H9 (cell line): ENCODE measurements around the gene SPCS2. TPM values are rescaled to one million over a fixed set of nuclear protein-coding genes. Genes with fewer than 3 reads are reported as not detected.

Source experiments
- DNase-seq: peaks from one replicate; pipeline ENCODE4 v3.0.0-alpha.2; 2017
- H2AFZ ChIP-seq: one replicate; pipeline ENCODE4 v1.6.1; 2013; ENCODE audit warnings: mild to moderate bottlenecking, low read length, control low read depth, moderate library complexity
- H2AK5ac ChIP-seq: 2 replicates; pipeline ENCODE4 v1.6.1; 2013; ENCODE audit warnings: low read length, control low read depth, mixed read lengths; ENCODE audit not compliant: insufficient read length
- H2BK120ac ChIP-seq: one replicate; pipeline ENCODE4 v1.6.1; 2013; ENCODE audit warnings: low read depth, mild to moderate bottlenecking, low read length, control low read depth, inconsistent platforms; ENCODE audit not compliant: poor library complexity, severe bottlenecking
- H2BK12ac ChIP-seq: 2 replicates; pipeline ENCODE4 v1.6.1; 2013; ENCODE audit warnings: low read length, control low read depth, mixed read lengths, low read depth; ENCODE audit not compliant: insufficient read length
- H2BK15ac ChIP-seq: 2 replicates; pipeline ENCODE4 v1.6.1; 2013; ENCODE audit warnings: low read depth, low read length, control low read depth
- H2BK20ac ChIP-seq: one replicate; pipeline ENCODE4 v1.6.1; 2013; ENCODE audit warnings: low read depth, mild to moderate bottlenecking, low read length, control low read depth, inconsistent platforms; ENCODE audit not compliant: poor library complexity, severe bottlenecking
- H2BK5ac ChIP-seq: 2 replicates; pipeline ENCODE4 v1.6.1; 2013; ENCODE audit warnings: low read length, control low read depth, mixed read lengths; ENCODE audit not compliant: insufficient read length
- H3K14ac ChIP-seq: 2 replicates; pipeline ENCODE4 v1.6.1; 2013; ENCODE audit warnings: low read length, control low read depth; ENCODE audit not compliant: insufficient read depth
- H3K18ac ChIP-seq: 2 replicates; pipeline ENCODE4 v1.6.1; 2013; ENCODE audit warnings: low read depth, mild to moderate bottlenecking, mixed read lengths, low read length, control low read depth; ENCODE audit not compliant: insufficient read length
- H3K23ac ChIP-seq: 2 replicates; pipeline ENCODE4 v1.6.1; 2013; ENCODE audit warnings: low read length, control low read depth, mixed read lengths, low read depth; ENCODE audit not compliant: insufficient read length
- H3K23me2 ChIP-seq: 2 replicates; pipeline ENCODE4 v1.6.1; 2013; ENCODE audit warnings: low read depth, mild to moderate bottlenecking, mixed read lengths, low read length, control low read depth; ENCODE audit not compliant: insufficient read length, poor library complexity, severe bottlenecking
- H3K27ac ChIP-seq: 2 replicates; pipeline ENCODE4 v1.5.1; 2013; ENCODE audit warnings: low read length, control low read depth, mixed read lengths, low read depth; ENCODE audit not compliant: insufficient read length
- H3K27me3 ChIP-seq: 2 replicates; pipeline ENCODE4 v1.6.1; 2013; ENCODE audit warnings: low read length, control low read depth, inconsistent platforms; ENCODE audit not compliant: insufficient read depth
- H3K4ac ChIP-seq: 2 replicates; pipeline ENCODE4 v1.6.1; 2013; ENCODE audit warnings: low read depth, mild to moderate bottlenecking, control low read depth, inconsistent platforms, low read length, moderate library complexity
- H3K4me1 ChIP-seq: 2 replicates; pipeline ENCODE4 v1.6.1; 2013; ENCODE audit warnings: low read length, control low read depth, inconsistent platforms; ENCODE audit not compliant: insufficient read depth
- H3K4me2 ChIP-seq: 2 replicates; pipeline ENCODE4 v1.6.1; 2013; ENCODE audit warnings: low read length, control low read depth, mixed read lengths; ENCODE audit not compliant: insufficient read length, insufficient read depth
- H3K56ac ChIP-seq: 2 replicates; pipeline ENCODE4 v1.6.1; 2013; ENCODE audit warnings: low read depth, mild to moderate bottlenecking, mixed read lengths, low read length, control low read depth; ENCODE audit not compliant: insufficient read length
- H3K79me1 ChIP-seq: 2 replicates; pipeline ENCODE4 v1.6.1; 2013; ENCODE audit warnings: low read depth, mild to moderate bottlenecking, moderate library complexity, low read length, control low read depth, inconsistent platforms; ENCODE audit not compliant: insufficient read depth, poor library complexity, severe bottlenecking
- H3K79me2 ChIP-seq: 2 replicates; pipeline ENCODE4 v1.6.1; 2013; ENCODE audit warnings: low read length, control low read depth, inconsistent platforms; ENCODE audit not compliant: insufficient read depth
- H3K9ac ChIP-seq: 2 replicates; pipeline ENCODE4 v1.6.1; 2013; ENCODE audit warnings: low read length, control low read depth, mixed read lengths; ENCODE audit not compliant: insufficient read length; ENCODE audit errors: extremely low read depth
- H3K9me3 ChIP-seq: one replicate; pipeline ENCODE4 v1.6.1; 2013; ENCODE audit warnings: low read depth, low read length, inconsistent platforms; ENCODE audit not compliant: control insufficient read depth
- H3T11ph ChIP-seq: one replicate; pipeline ENCODE4 v1.6.1; 2013; ENCODE audit warnings: mild to moderate bottlenecking, low read length, control low read depth, inconsistent platforms
- H4K20me1 ChIP-seq: one replicate; pipeline ENCODE4 v1.6.1; 2013; ENCODE audit not compliant: control insufficient read depth, insufficient read length, insufficient read depth
- H4K5ac ChIP-seq: 2 replicates; pipeline ENCODE4 v1.6.1; 2013; ENCODE audit warnings: low read depth, mild to moderate bottlenecking, mixed read lengths, low read length, control low read depth; ENCODE audit not compliant: insufficient read length
- H4K8ac ChIP-seq: replicated peaks from 2 replicates; pipeline ENCODE4 v1.6.1; 2013; ENCODE audit warnings: low read length, control low read depth, mixed read lengths, low read depth; ENCODE audit not compliant: insufficient read length
- H4K91ac ChIP-seq: 2 replicates; pipeline ENCODE4 v1.6.1; 2013; ENCODE audit warnings: low read depth, mild to moderate bottlenecking, moderate library complexity, mixed read lengths, low read length, control low read depth; ENCODE audit not compliant: insufficient read length
- H3K27ac Mint-ChIP-seq, 3 experiments: 2 replicates in 2 of 3; 3 replicates in 1 of 3; pipeline ENCODE4 v1.8.0; 2020 to 2021; ENCODE audit warnings: mixed read lengths in 3 of 3, mild to moderate bottlenecking in 1 of 3, moderate library complexity in 1 of 3
- H3K27me3 Mint-ChIP-seq: 2 replicates; pipeline ENCODE4 v1.8.0; 2021; ENCODE audit warnings: low read depth, mild to moderate bottlenecking, moderate library complexity, mixed read lengths
- H3K36me3 Mint-ChIP-seq, 3 experiments: 2 replicates in 2 of 3; 3 replicates in 1 of 3; pipeline ENCODE4 v1.8.0; 2020 to 2021; ENCODE audit warnings: low read depth in 3 of 3, mixed read lengths in 3 of 3; ENCODE audit not compliant: insufficient read depth in 1 of 3
- H3K4me1 Mint-ChIP-seq, 2 experiments: 2 replicates each; pipeline ENCODE4 v1.8.0; 2020; ENCODE audit warnings: mixed read lengths in 2 of 2
- H3K4me3 Mint-ChIP-seq, 2 experiments: 2 replicates in 1 of 2; 3 replicates in 1 of 2; pipeline ENCODE4 v1.8.0; 2020 to 2021; ENCODE audit warnings: mild to moderate bottlenecking in 2 of 2, mixed read lengths in 2 of 2, moderate library complexity in 1 of 2
- H3K9me3 Mint-ChIP-seq, 2 experiments: 2 replicates in 1 of 2; 3 replicates in 1 of 2; pipeline ENCODE4 v1.8.0; 2020; ENCODE audit warnings: mild to moderate bottlenecking in 2 of 2, mixed read lengths in 2 of 2, moderate library complexity in 1 of 2
- CTCF ChIP-seq: fragments of 200-600 bp; sonication (generic); conservative IDR thresholded peaks from 3 replicates; pipeline ENCODE4 v1.8.0; 2021; ENCODE audit warnings: antibody characterized with exemption, mild to moderate bottlenecking
- total RNA-seq: library from RNA; stranded (reverse); gene quantifications from 2 replicates; pipeline ENCODE4 v1.2.1, GENCODE V29; 2021

SPCS2 gene
- total RNA-seq, 1 experiment from 2014 or later = 144 TPM

GRCh38 chr11:74941492-74941891 is 7.6 kb upstream of the SPCS2 start:
- no peak overlapping the region for H3K23ac ChIP-seq
- H4K91ac ChIP-seq = no peak overlapping the region
- no peaks in the 10 kb centered on the region for H3K79me2 ChIP-seq
- H3K36me3 Mint-ChIP-seq = peaks cover 0 to 12% (median 0%) of the 10 kb centered on the region in 3 experiments; a peak in 3 of 7 replicates
- H3T11ph ChIP-seq = no peak overlapping the region
- TF ChIP-seq CTCF = no peak
- H3K4me2 ChIP-seq = no peak overlapping the region
- H3K23me2 ChIP-seq = no peaks in the 10 kb centered on the region
- no peak overlapping the region for H3K27ac ChIP-seq
- no peak overlapping the region for H2AK5ac ChIP-seq
- no peak overlapping the region for H2BK120ac ChIP-seq
- H3K4me1 Mint-ChIP-seq = no peaks in the 10 kb centered on the region
- H3K9me3 ChIP-seq = no peaks in the 10 kb centered on the region
- H2BK12ac ChIP-seq = no peak overlapping the region
- H2BK5ac ChIP-seq = no peak overlapping the region
- H3K56ac ChIP-seq = no peak overlapping the region
- H2AFZ ChIP-seq = no peak overlapping the region
- no peak overlapping the region for H3K4ac ChIP-seq
- H2BK15ac ChIP-seq = no peak overlapping the region
- H4K8ac ChIP-seq = no peak overlapping the region
- no peaks in the 10 kb centered on the region for H4K20me1 ChIP-seq
- H3K4me3 Mint-ChIP-seq = no peak overlapping the region
- H3K27me3 ChIP-seq = no peaks in the 10 kb centered on the region
- no peak overlapping the region for H4K5ac ChIP-seq
- H3K9me3 Mint-ChIP-seq = no peaks in the 10 kb centered on the region
- DNase-seq = no peak
- H3K27ac Mint-ChIP-seq = peak overlapping the region in 1 of 3 experiments; percentile 7; a peak in 1 of 7 replicates
- H3K4me1 ChIP-seq = no peaks in the 10 kb centered on the region
- no peak overlapping the region for H3K9ac ChIP-seq
- H3K27me3 Mint-ChIP-seq = no peaks in the 10 kb centered on the region
- H3K18ac ChIP-seq = no peak overlapping the region
- no peak overlapping the region for H2BK20ac ChIP-seq
- no peak overlapping the region for H3K14ac ChIP-seq
- no peaks in the 10 kb centered on the region for H3K79me1 ChIP-seq
